NCI-H128 (cell line): ENCODE data around the gene MGA.

Experiments
- DNase-seq: peaks from one replicate; lab custom pipeline; 2025; ENCODE audit not compliant: unreplicated experiment; lab: John Stamatoyannopoulos, UW

Gene MGA

DNA sequence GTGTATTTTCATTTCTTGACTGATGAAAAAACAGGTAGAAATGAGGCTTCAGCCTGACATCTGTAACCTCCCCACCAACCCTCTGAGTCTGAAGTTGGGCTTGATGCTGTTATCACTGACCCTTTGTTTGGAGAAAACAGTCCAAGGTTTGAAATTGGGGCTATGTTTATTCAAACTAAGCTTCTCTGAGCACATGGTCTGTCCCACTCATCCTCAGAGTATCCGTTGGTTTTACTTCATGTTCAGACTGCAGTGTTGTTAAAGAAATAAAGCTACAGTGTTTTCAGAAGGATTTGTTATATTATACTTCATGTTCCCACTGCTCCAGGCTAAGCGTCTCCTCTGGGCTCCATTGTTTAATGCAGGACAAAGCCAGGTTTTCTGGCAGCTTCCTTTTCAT lies 120.1 kb downstream of the MGA start:
- no peak for DNase-seq

DNA sequence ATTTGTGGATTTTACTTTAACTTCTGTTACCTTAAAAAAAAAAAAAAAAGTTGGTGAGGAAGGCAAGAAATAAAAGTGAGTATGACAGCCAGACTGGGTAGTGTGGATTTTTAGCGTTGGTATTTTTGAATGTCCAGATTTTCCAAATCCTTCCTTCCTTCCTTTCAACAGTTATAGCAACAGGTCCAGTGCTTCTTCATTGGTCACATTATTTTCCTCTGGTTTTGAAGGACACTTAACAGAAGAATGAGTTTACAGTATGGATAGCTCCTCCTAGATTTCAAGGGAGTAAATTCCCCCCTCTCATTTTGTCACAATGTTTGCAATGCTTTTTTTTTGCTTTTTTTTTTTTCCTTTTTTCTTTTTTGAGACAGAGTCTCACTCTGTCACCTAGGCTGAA lies 120.5 kb downstream of the MGA start:
- no peak for DNase-seq

DNA sequence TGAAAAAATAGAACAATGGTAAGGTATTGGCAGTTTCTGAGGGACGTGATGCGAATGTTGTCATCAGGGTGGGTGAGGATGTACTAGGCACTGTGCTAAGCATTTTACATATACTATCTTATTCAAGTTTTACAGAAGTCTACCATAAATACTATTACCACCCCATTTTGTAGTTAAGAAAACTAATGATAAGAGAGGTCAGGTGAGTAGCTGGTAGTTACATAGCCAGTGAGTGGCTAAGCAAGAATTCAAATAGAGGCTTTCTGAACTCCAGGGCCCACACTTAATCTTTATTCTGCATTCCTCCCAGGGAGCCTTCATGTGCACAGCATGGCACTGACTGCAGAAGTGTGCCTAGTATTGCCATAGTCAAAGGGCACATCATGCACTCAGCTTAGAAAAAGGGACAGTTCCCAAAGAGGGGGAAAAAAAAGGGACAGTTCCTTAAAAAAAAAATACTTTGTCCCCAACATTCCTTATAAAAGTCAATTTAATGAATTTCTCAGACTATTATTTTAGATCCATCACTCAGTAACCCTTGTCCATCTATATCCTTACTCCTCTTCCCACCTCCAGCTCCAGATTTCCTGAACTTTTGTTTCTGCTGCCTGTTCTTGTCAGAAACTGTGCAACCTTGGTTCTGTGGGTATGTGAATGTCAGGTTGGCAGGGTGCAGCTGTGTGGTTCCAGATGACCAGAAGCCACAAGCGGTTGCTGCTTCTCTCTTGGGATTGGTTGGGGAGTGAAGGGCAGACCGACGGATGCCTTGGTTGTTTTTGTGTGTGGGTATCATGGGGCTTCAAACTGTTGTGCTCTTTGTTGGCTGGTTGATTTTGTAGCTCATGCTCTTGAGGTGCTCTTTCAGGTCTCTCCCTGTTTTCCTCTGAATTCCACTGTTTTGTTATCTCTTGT lies 122.4 kb downstream of the MGA start:
- no peak for DNase-seq

DNA sequence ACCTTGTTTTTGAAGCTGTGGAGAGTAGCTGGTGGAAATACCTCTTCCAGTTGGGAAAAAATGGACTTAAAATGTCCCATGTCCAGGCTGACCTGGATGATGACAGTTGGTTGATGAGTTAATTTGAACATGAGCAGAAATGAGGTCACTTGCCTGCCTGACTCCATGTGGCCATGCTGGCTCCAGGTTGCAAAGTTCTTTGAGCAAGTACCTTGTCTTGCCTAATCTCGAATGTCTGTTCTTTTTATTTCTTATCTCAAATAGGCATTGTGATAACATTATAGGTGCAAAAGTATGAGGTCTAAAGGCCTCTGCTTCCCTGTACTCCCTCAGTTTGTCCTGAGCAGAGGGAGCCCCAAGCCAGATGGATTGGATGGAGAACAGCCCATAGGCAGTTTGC lies 123.1 kb downstream of the MGA start:
- no peak for DNase-seq

DNA sequence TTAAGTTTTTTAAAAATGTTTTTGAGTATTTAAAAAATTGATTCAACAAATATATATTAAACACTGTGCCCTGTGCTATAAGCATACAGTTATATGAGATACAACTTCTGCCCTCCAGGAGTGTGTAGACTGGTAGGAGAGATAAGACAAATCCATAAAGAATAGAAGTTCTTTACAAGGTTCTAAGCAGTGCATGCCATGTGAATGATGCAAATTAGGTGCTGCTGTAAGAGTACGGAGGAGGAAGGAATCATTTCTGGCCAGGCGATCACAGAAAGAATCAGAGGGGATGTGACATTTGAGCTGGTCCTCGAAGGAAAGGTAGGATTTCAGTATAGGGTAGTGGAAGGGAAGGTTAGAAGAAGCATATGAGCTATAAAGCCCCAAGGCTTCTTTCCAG lies 128.1 kb downstream of the MGA start:
- DNase-seq, result no peak

DNA sequence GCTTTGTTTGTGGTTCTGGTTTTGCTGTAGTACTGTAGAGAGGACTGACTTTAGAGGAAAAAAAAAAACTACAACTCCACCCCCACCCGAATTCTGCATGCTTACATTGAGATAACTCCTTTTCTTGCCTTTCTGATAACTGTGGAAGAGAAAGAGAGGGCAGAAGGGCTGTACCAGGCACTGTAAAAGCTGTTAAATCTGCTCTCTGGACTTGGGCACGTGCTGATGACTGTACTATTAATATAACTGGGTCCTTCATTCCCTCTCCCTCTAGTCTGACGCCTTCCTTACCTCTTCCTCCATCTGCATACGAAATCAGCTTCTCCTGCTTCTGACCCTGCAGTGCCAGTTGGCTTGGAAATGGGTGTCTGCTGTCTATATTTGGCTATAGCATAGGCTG lies 129.0 kb downstream of the MGA start:
- DNase-seq, result no peak

DNA sequence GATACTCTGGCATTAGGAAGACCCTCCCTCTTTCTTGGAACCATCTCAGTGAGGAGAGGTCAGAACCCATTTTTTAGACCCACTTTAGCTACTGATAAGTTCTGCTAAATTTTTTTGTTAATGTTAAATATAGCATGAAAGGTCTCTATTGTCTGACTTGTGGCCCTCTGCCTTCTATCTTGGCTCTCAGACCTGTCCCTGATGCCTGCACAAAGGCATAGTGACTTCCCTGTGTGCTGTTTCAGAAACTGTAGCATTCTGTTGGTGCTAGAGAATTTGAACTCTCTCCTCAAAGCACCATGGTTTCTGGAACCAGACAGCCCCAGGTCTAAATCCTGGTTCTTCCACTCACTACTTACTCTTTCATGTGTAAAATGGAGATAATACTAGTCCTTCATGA lies 129.5 kb downstream of the MGA start:
- DNase-seq, result no peak

DNA sequence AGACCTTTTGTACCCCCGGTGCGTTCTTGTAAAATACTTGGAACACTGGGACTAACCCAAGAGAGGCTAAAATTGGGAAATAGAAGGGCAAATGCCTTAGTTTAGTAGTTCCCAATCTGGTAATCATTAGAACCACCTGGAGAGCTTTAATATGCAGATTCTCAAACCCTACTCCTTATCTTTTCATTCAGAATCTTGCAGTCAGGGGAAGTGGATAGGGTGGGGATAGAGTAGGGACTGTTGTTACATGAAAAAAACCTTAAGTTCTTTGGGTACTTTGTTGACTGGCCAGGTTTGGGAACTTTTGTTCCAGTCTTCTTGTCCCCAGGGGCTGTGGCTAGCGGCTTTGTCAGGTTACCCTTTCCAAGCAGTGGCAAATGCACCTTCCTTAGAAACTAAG lies 130.0 kb downstream of the MGA start:
- no peak for DNase-seq

DNA sequence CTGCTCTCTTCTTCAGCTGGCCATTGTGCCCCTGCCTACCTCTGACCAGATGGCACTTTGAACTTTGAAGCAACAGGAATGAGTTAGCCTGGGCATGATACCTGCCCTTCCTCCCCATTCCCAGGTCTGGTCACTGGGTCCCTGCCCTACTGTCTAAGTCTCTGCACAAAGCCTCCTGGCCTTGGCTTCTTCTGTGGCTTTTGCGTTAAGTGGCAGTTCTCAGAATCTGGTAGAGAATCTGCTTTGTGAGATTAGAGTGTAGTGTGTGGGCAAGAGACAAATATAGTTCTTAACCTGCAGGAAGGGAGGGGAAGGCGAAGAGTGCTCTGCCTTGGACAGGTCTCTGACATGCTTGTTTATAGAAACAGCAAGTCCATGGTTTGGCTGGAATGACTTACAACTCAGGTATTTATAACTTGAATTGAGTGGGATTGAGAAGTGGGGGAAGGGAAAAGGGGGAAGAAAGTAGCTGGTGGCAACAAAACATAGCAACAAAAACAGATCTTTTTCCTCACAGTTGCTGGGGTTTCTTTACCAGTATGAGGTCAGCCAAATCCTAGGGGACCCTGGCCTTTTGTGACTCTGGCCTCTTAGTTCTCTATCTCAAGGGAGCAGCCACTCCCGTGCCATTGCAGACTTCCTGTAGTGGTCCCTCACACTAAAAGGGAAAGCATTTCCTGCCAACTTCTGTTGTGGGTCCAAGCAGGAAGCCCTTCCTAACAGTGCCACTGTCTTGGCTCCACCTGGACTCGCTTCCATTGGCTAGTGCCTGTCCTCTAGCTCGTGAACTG lies 130.7 kb downstream of the MGA start:
- DNase-seq, result no peak

DNA sequence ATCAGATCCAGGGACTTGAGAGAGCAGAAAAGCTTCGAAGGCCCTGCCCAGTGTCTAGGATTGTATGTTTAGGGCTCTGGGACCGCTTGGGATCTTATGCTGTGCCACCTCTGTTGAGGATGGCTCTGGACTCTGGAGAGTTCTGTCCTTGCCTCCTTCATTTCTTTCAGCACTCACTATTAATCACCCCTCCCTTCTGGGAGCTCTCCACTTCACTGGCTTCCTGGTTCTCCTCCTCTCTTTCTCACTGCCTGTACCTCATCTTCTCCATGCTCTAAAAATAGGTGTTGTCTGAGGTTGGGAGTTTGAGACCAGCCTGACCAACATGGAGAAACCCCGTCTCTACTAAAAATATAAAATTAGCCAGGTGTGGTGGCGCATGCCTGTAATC lies 131.3 kb downstream of the MGA start:
- DNase-seq, result no peak

DNA sequence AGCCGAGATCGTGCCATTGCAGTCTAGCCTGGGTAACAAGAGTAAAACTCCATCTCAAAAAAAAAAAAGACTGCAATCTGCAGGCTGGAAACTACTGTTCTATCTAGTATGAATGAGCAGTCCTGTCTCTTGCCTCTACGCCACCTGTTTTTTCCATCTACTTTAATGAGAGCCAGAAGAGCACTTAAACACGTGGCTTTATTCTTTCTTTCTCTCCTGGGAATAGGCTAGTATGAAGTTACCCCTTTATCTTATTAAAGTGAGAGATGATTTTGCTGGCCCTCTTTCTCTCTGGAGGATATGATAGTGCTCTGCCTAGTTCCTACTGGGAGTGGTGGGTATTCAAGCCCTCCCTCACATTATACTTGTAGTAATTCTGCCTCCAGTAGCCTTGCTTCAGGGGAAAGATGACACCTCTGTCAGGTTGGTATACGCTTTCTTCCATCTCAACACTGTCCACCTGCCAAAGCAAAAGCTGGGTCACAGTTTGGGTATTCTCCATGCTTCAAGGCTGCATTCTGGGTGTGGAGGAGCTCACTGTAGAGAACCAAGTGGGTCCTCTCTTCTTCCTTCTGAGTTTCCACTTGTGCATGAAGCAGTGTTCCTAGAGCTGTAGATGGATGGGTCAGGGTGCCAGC lies 131.9 kb downstream of the MGA start:
- DNase-seq, result peak; percentile 57

DNA sequence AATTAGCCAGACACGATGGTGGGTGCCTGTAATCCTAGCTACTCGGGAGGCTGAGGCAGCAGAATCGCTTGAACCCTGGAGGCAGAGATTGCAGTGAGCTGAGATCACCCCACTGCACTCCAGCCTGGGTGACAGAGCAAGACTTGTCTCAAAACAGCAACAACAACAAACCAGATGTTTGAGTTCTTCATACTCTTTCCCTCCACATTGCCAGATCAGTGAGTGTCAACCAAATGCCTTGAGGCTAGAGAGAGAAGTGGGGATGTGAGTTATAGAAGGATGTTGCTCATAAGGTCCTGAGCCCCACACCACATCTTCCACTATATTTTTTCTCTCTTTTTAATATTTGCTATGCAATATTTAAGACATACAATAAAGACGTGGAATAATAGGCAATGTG lies 133.9 kb downstream of the MGA start:
- DNase-seq, result no peak

DNA sequence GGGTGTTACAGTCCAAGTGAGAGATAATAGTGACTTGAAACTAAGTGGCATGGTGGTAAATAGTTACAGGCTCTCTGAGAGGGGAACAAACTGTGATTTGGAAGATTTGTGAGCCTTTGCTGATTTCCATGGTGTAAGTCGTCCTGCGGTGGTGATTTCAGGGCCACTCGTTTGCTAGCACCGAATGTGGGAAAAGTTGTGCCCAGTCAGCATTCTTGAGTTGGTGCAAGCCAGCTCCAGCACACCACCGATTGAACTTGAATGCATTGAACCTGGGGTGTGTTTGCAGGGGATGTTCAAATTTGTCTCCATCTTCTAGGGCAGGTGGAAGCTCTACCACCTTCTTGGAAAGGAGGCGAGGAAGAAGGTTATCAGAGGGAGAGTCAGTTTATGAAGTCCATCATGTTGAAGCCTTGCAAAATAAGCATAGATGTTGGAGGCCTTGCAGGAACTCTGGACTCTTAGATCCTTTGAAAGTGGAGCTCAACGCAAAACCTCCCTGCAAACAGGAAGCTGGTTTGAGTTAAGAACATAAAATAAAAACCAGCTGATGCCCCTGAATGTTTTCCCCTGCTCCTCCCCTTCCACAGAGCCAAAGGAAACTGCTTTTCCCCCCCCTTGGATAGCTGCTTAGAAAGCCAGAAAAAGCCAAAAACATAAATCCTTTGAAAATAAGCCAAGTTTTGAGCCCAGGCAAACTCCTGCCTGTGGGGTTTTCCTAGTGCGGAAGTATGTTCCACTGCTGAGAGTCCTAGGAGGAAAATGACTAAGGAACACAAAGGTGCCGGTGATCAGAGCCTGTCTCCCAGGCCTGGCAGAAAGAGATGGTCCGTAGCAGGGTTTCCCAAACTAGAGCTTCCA lies 136.0 kb downstream of the MGA start:
- no peak for DNase-seq

DNA sequence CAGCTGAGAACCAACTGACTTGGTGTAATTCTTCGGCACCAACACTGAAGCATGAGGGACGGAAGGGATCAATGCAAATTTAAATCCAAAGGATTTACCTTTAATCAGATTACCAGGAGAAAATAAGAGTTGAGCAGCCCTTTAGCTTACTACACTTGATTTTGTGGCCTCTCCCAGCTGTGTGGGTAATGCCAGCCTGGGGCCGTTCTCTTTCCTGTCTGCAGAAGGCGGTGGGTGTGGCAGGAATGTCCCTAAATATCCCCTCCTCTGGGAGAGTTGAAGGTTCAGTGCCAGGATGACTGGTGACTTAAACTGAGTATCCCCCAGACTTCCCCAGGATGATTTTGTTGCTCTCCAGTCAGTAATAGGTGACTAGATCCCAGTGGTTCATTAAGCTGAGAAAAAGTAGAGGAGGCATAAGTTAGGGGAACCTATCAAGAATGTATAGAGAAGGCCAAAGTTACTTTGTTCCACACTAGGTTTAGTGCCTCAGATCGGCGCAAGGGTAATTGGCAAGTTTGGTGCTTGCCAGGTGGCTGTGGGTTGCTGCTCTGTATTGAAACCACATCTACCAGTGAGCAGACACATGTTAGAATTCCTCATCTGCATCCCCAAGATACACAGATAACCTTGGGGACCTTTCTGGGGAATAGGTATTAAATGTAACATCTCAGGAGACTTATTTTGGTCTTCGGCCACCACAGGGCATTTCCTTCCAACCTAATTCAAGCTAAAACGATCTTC lies 137.2 kb downstream of the MGA start:
- no peak for DNase-seq

DNA sequence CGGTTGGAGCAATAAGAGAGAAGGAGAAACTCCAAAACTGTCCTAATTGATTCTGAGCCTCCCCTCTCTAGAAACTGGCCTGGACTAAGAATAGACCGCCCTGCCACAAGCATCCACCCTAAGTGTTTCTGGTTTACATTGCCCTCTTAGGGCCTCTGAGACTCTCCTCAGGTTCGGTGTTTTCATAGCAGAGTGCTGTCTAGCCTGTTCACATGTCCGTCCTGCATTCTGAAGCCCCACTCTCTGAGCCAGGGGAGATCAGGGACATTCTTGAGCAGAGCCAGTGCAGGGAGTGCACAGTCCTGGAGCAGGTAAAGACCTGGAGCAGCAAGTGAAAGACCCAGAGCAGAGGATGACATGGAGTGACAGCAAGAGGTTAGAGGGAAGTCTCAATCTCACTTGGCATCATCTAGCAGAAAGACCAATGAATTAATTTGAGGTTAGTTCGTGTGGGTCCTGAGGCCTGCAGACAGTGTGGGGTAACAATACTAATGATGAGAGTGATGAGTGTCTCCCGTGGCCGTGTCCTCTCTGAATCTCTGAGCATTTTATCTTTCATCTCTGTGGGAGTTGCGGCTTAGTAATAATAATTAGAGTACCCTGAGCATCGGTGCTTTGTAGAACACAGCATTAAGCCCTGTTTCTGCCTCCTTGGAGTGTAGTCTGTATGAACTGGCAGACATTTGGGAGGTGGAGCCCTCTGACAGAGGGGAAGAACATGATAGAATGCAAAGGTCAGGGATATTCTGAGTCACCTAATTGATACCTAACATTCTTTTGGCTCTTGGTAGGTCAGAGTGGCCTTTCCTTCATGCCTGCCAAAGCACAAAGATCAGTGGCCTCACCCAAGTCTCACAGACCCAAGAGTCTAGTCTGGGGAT lies 138.6 kb downstream of the MGA start:
- DNase-seq, result no peak

DNA sequence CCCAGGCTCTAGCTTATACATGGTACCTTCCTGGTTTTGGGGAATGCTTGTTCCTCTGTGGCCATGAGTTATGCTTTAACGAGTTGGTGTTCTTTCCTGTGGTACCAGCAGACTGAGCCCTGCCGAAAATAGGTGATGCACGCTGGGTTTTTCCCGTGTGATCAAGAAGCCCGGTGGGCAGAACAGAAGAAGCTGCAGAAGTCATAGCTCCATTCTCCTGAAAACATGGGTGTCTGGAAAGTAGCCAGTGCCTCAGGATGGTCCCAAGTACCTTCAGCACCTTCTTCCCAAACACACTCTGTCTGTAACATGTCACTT lies 139.2 kb downstream of the MGA start:
- DNase-seq, result no peak

DNA sequence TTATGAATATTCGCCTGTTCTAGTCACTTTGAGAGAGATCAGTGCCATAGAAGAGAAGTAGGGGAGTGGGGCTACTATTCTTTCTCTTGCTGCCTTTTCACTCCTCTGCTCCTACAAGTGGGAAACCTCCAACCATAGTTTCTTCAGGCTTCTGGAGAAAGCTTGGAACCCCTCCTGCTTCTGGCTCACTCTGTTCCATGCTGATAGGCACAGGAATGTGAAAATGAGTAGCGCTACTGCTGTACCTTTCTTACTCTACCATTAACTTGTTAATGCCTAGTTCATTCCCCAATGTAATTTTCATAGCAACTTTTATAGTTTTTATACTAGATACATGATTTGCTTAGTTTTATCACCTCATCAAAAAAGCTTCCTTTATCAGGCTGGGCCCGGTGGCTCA lies 141.0 kb downstream of the MGA start:
- DNase-seq, result no peak

DNA sequence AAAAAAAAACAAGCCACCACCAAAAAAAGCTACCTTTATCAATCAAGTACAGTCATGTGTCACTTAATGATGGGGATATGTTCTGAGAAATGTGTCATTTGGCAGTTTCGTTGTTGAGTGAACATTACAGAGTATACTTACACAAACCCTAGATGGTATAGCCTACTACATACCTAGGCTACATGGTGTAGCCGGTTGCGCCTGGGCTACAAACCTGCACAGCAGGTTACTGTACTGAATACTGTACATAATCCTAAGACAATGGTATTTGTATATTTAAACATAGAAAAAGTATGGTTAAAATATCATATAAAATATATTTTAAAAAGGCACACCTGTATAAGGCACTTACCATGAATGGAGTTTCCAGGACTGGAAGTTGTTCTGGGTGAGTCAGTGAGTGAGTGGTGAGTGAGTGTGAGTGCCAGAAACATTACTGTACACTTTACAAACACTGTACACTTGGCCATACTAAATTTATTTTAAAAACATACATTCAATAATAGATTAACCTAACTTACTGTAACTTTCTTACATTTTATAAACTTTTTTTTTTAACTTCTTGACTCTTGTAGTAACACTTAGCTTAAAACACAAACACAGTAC lies 141.7 kb downstream of the MGA start:
- DNase-seq, result no peak

DNA sequence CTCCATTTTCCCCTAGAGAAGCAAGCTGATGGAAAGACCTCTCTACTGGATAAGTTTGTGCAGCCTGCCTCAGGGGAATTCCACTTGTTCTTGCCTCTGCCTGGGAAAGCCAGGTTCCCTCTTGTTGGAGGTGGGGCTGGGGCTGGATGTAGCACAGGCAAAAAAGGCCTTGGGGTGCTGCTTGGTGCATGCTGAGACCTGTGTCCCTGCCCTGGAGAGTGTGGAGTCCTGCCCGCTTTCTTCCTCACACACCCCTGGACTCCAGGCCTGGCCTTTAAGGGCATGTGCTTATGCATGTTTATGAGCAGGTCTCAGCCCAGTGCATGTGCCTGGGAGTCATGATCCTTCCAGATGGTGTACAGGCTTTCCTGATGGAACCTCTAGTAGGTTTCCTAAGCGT lies 144.2 kb downstream of the MGA start:
- no peak for DNase-seq
